Ecto neural progenitor cell (in vitro differentiated cells): ENCODE data around the gene SLC9A3.

Source experiments
- DNase-seq: peaks from one replicate; pipeline ENCODE4 v3.0.0-alpha.2; 2018; ENCODE audit warnings: low spot score

Gene SLC9A3

DNA sequence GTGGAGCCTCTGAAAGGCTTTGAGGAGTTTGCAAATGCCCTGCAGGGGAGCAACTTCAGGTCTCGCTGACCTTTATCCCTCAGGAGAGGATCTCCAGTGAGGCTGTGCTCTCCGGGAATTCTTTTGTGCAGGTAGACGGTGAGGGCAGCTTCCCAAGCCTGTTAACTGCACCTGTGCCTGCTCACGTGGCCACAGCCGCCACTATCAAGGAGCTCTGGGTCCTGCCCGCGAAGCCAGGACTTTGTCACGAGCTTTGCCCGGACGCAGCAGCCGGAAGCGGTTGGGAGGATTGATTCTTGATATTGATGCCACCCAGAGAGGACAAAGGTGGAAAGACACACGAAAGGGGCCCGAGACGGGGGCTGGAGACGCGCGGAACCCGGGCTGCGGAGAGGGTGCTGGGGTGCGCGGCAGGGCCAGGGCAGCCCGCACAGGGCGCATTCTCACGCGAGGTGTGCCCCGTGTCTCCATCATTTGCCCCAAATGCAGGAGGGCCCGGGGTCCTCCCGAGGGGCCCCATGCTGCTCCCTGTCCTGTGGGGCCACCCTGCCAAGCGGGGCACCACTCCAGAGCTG lies 18.2 kb downstream of the SLC9A3 start:
- DNase-seq, result no peak

DNA sequence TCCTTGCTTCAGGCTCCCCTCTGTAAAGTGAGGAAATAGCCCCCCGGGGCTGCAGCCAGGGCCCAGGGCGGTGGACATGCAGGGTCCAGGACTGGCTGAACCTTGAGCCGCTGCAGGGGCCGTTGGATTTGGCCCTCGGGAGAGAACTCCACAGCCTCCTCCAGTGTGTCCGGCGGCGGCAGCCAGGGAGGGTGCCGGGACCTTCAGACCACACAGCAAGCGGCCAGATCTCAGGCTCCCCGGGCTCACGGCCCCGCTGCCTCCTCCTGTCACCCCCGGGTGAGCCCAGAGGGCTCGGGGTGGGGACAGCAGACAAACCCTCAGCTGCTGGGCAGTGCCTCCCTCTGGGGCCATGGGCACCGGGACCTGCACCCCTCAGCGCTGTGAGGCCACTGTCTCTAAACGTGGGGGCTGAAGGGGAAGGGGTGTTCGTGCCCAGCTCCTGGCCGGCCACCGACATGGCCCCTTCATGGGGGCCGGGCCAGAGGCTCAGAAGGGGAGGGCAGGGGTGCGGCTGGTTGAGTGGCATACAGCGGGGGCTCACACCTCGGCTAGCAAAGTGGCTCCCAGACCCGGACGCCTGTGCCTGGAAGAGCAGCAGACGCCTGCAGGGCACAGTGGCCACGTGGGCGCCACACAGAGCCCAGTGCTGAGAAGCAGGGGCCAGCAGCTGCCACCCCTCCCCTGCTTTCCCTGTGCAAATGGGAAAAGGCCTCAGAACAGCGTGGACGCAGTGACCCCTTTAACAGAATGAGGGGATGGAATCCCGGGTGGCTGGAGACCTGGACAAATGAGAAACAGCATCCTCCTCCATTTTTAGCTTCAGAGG lies 19.7 kb downstream of the SLC9A3 start:
- no peak for DNase-seq

- no peak for DNase-seq
These were observed 21.7 kb downstream of the SLC9A3 start for GRCh38 chr5:502325-503079.

DNA sequence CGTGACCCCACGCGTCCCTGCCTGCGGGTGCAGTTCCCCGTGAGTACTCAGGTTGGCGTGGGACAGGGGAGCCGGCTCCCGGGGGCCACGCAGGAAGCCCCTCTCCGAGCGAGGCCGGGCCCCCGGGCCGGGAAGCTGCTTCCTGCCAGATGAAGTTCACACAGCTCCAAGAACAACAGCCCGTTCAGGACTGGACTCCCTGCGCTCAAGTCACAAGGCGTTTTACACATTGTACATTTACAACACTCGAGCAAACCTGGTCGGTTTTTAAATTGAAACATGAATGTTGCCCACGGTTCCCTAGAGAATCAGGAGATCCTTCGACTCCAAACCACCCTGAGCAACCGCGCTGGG lies 22.4 kb downstream of the SLC9A3 start:
- no peak for DNase-seq

GRCh38 chr5:501105-501830 lies 23.0 kb downstream of the SLC9A3 start:
- DNase-seq, result no peak

DNA sequence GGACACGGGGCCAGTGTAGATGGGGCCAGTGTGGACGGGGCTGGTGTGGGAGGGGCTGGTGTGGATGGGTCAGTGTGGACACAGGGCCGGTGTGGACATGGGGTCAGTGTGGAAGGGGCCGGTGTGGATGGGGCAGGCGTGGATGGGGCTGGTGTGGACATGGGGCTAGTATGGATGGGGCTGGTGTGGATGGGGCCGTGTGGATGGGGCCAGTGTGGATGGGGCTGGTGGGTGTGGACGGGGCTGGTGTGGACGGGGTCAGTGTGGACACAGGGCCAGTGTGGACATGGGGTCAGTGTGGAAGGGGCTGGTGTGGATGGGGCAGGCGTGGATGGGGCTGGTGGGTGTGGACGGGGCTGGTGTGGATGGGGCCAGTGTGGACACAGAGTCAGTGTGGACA lies 23.8 kb downstream of the SLC9A3 start:
- DNase-seq, result no peak

GRCh38 chr5:499233-500209 lies 24.7 kb downstream of the SLC9A3 start:
- DNase-seq, result no peak

DNA sequence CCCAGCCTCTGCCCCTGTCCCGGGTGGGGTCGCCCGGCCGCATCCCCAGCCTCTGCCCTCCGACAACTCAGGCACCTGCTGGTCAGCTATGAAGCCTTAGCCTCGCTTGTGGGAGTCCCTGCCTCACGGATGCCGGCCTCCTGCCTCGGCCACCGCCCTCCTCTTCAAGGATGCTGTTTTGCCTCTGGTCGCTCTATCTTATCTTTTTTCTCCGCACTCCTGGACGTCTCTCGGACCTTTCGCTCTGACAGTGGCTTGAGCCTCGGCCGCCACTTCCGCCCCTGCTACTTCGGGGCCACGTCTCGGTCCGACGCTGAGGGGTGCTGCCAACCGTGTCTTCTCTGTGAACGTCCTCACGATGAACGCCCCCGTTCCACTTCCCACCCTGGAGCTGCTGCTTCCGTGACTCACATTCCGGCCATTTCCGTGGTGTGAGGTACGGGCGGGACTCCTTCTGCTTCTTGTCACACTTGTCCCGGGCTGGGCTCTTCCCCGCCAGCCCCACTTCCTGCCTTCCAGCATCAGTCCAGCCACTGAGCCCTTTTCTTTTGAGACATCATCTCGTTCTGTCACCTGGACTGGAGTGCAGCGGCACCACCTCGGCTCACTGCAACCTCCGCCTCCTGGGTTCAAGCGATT lies 26.3 kb downstream of the SLC9A3 start:
- DNase-seq, result no peak

DNA sequence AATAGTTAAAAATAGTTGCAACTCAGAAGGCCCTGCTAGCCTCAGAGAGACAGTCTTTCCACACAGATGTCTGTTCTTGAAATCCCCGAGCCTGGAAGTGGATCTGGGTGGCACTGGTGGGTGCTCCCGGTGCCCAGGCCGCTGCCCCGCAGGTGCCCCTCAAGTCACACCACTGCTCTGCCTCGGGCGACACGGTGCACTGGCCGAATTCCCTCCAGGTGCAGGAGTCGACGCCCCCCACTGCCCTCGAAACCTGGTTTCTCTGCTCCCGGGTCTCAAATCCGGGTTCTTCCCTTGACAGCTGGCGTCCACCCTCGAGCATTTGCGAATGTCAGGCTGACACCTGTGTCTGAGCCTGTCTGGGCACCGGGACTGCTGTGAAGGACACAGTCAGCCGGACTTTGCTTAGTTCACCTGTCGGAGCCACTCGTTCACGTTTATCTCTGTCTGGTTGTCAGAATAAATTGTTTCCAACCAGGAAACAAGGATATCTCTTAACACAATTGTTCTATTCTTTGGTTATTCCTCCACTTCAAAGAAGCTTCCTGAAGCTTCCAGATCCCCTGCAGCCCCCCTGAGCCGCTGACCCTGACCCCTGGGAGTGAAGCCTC lies 27.1 kb downstream of the SLC9A3 start:
- no peak for DNase-seq

DNA sequence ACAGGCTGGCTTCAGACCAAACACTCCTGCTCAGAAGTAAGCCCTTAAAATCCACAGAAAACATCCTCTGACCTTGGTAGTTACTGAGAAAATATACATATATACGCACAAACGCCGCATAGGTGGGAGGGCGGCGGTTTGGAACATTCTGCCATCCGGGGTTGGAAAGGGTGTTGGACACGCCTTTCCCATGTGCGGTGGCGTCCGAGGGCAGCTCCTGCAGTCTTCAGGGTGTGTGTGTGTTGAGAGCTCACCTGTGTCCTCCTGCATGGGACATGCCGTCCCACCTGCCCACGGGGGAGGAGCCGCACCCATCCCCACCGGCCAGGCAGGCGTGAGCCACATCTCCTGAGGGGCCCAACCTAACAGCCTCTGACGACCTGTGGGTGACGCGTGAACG lies 28.2 kb downstream of the SLC9A3 start:
- no peak for DNase-seq

DNA sequence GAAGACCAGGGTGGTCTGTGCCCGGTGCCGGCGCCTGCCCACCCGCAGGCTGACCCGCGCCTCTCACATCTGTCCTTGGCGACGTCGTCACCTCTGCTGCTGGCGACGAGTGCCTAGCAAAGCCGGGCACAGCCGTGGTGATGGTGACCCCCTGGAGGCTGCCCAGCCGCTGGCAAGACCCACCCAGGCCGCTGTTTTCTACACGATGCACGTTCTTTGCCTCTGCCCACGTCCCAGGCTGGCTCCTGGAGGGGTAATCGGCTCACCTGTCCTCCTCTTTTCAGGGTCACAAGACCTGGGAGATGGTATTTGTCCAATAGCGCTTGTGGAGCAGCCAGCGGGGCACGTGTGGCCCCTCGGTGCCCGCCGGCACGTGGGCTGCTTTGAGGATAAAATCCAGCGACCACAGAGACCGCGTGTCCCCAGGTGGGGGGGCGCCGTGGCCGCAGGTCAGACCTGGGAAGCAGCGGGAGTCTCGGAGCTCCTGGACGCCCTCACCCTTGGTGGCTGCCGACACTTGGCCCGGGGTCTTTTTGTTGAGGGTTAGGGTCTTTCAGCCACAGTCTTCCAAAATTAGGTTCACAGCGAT lies 29.5 kb downstream of the SLC9A3 start:
- DNase-seq, result no peak

DNA sequence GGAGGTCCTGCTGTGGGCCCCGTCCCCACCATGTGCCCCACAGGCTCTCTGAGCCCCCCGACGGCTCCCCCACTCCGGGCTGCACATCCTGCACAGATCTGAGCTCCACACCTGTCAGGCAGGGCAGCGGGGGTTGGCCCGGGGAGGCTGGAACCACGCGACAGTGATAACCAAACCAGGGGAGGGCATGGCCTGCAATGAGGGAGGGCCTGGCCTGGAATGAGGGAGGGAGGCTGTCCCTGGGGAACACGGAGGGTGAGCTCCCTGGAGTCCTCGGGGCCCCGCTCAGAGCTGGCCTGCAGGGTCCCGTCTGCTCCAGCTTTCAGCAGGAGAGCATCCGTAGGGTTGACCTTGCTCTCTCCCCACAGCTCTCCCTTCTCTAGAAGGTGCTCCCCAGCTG lies 30.5 kb downstream of the SLC9A3 start:
- no peak for DNase-seq

DNA sequence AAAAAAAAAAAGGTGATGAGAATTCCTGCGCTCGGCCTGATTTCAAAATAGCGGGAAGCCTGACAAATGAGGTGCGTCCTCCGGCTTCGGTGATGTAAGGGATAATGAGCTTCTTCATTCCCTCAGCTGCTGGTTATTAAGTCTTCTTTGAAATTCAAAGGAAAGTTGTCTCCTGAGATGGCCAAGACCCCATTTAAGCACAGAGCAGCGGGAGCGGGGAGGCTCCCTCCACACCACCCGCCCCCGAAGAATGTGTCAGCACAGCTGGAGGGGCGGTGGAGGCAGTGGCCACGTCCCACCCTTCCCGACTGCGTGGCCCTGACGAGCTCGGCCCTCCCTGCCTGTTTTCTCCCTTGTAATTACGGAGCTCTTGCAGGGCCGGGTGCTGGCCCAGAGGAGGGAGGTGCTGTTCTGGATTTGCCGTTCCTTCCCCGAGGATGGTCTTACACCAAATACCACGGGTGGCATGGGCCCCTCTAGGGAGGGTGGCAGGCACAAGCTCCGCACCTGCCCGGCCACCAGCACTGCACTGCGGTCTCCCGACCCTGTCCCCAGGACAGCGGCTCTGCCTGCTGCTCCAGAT lies 31.0 kb downstream of the SLC9A3 start:
- DNase-seq, result no peak

DNA sequence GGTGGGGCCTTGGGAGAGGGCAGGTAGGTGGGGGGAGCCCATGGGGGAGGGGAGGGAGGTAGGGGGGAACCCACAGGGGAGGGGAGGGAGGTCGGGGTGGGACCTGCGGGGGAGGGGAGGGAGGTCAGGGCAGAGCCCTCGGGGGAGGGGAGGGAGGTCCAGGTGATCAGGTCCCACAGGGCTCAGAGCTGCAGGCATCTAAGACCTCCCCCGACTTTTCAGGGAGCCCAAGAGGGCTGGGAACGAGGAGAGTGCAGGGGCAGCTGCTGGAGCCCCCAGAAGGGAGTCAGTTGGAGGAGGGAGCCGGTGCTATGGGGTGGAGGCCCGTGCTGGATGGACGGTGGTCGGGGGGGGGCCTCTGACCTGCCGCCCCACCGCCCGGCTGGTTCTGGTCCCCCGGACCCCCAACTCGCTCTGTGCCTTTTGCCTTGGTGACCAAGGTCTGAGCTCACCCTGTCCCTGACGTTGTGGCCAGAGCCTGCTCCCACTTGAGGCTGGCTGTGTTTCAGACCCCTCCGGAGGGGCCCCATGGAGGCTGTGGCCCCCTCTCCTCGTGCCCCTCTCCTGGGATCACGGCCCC lies 31.8 kb downstream of the SLC9A3 start:
- DNase-seq, result no peak

DNA sequence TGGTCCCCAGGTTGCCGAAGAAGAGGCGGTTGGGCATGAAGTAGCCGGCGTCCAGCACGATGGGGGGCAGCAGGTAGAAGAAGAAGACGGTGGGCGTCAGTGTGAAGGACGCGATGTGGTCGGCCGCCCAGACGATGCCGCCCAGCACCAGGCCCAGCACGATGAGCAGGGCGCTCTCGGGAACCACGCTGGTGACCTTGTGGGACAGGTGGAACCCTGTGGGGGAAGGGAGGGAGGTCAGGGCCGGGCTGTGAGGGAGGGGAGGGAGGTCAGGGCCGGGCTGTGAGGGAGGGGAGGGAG lies 32.4 kb downstream of the SLC9A3 start:
- DNase-seq, result no peak

DNA sequence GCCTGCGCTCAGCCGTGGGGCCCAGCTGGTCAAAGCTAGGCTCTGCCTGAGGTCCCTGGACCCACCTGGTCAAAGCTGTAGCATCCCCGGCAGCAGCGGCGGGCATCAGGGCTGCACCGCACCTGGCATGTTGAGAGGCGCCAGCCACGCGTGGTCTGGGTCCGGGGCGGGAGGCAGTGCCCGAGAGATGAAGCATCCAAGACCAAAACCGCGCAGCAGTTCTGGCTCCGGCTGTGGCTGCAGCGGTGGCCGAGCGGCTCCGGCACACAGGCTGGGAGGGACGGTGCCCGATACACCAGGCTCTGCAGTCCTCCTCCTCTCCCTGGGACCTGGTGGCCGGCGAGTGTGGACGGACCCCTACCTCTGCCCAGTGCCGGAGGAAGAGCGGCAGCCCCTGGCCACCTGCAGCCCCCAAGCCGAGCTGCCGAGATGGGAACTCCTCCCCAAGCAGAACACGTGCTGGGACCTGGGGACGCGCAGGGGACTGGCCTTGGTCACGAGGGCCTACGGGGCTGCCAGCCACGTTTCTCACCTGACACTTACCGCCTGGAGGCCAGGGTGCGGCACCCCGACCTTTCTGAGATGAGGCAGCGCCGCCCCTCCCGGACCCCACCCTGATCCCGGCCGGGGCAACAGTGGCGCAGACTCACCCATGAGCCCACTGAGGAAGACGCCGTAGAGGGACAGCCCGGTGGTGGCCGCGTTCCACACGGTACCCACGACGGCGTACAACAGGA lies 33.0 kb downstream of the SLC9A3 start:
- DNase-seq, result no peak

GRCh38 chr5:490116-491106 lies 33.8 kb downstream of the SLC9A3 start:
- no peak for DNase-seq

GRCh38 chr5:489689-490080 lies 34.6 kb downstream of the SLC9A3 start:
- no peak for DNase-seq
